ENCODE measurements around the gene CEP70.
"Not testable (repeated sequence)": the region's sequence is repeated elsewhere in the genome, so short reads cannot be mapped to it uniquely, and the experiment has no call there.

Gene CEP70

DNA sequence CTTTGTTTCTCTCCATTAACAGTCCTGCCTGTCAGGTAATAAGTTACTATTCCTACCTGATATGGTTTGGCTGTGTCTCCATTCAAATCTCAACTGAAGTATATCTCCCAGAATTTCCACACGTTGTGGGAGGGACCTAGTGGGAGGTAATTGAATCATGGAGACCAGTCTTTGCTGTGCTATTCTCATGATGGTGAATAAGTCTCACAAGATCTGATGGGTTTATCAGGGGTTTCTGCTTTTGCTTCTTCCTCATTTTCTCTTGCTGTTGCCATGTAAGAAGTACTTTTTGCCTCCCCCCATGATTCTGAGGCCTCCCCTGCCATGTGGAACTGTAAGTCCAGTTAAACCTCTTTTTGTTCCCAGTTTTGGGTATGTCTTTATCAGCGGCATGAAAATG is 7.6 kb upstream of the CEP70 start:
- H3K9me3 Mint-ChIP-seq; H3K4me1 Mint-ChIP-seq; H3K4me3 Mint-ChIP-seq; ATAC-seq; H3K36me3 Mint-ChIP-seq (ENCODE audit: low read depth); H3K27me3 Mint-ChIP-seq; H3K27ac Mint-ChIP-seq; DNase-seq: not testable (repeated sequence)

- Mint-ChIP-seq H3K9me3 (no peaks in the 10 kb centered on the region), H3K27ac (no peak overlapping the region), H3K4me3 (no peak overlapping the region), H3K36me3 (ENCODE audit: low read depth) (peaks cover 2% of the 10 kb centered on the region), H3K27me3 (no peaks in the 10 kb centered on the region), H3K4me1 (no peaks in the 10 kb centered on the region)
- DNase-seq: no peak
- ATAC-seq: no peak
Measured at GRCh38 chr3:138600100-138600745, 6.2 kb upstream of the CEP70 start.

GRCh38 chr3:138598534-138598933 is 4.5 kb upstream of the CEP70 start:
- H3K27me3 Mint-ChIP-seq: no peaks in the 10 kb centered on the region
- no peak overlapping the region for H3K27ac Mint-ChIP-seq
- no peak overlapping the region for H3K4me3 Mint-ChIP-seq
- no peaks in the 10 kb centered on the region for H3K9me3 Mint-ChIP-seq
- ATAC-seq (no peak), DNase-seq (no peak)
- H3K36me3 Mint-ChIP-seq (ENCODE audit: low read depth): peaks cover 2% of the 10 kb centered on the region
- H3K4me1 Mint-ChIP-seq: peaks cover 9% of the 10 kb centered on the region

DNA sequence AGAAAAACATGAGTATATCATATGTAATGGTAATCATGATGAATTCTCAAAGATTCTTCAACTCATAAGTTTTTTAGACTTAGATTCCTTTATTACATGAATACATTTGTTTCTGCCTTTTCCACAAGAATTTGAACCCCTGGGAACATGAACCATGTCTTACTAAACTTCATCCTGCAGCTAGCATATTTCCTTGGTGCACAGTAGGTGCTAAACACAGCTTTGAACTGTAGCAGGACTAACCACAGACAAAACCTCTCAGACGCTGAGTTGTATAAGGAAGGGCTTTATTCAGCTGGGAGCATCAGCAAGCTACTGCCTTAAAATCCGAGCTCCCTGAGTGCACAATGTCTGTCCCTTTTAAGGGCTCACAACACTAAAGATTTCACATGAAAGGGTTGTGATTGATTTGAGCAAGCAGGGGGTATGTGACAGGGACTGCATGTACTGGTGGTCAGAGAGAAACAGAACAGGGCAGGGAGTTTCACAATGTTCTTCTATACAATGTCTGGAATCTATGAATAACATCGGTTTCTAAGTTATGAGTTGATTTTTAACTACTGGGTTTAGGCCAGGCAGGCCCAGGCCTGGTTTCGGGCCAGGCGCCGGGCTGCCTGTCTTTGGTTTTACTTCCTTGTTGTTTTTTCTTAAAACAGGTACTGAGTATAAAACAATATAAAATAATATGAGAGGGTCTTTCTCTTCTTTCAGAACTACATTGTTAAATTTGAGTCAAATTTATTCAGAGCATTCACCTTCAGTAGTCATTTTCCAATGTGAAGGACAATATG is 3.3 kb upstream of the CEP70 start:
- H3K27me3 Mint-ChIP-seq; H3K9me3 Mint-ChIP-seq; H3K27ac Mint-ChIP-seq; H3K4me3 Mint-ChIP-seq; DNase-seq; ATAC-seq; H3K36me3 Mint-ChIP-seq (ENCODE audit: low read depth): not testable (repeated sequence)
- H3K4me1 Mint-ChIP-seq: peaks cover 15% of the 10 kb centered on the region

DNA sequence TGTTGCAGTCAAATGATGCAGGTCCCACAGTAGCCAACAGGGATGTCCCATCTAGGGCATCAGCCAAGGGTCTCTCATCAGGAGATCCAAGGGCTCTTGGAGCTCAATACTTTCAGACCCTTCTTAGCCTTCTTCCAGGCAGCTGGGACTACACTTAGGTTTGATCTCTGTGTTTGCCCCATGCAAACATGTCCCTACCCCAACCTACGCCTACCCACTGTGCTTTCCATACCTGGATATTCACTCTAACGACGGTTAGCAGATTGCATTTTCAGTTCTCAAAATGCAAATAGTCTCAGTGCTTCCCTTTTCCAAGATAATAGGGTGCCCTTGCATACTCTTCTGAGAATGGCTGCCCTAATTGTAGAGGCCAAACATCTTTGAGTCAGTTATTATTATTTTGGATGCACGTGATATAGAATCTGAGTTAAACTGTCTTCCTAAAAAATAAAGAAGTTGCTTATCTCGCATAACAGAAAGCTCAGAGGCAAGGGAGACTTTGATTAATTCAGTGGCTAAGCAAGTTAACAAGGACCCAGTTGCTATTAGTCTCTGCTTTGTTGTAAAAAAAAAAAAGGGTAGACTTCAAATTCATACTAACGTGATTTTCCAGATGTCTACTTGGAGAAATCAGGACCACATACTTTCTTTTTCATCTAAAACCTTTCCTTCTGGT is 1.0 kb upstream of the CEP70 start:
- Mint-ChIP-seq H3K4me3 (peak overlapping the region; percentile 95), H3K4me1 (peaks cover 15% of the 10 kb centered on the region), H3K9me3 (no peaks in the 10 kb centered on the region), H3K27ac (peak overlapping the region; percentile 97), H3K36me3 (ENCODE audit: low read depth) (no peaks in the 10 kb centered on the region), H3K27me3 (no peaks in the 10 kb centered on the region)
- ATAC-seq (no peak), DNase-seq (no peak)

DNA sequence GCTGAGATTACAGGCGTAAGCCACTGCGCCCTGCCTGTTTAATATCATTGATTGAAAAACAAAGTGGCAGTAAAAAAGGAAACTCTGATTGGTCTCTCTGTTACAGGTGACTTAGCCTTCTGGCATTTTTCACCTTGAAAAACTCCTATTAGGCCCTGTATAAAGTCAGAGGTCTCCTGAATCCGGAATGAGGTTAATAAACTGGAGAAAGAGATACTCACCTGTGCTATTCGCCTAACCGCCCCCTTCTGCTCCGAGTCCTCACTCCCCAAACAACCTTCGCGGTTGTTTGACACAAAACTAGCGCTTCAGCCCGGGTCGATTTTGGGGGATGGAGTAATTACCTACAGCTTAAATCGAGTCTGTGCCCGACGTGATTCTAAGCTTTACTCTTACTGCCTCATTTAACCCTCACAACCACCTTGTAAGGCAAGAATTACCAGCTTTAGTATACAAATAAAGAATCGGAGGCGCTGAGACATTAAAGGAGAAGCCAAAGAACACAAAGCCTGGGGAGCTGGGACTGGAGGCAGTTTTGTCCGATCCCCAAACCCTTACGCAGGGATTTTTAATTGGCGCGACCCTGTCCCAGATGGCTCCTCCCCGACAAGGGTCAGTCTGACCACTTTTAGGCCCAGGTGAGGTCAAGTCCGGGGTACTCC is 441 bp downstream of the CEP70 start:
- Mint-ChIP-seq H3K9me3 (no peaks in the 10 kb centered on the region), H3K36me3 (ENCODE audit: low read depth) (no peaks in the 10 kb centered on the region), H3K4me1 (peaks cover 15% of the 10 kb centered on the region), H3K27ac (no peak overlapping the region), H3K4me3 (peak overlapping the region; percentile 95), H3K27me3 (no peaks in the 10 kb centered on the region)
- ATAC-seq (no peak), DNase-seq (no peak)

DNA sequence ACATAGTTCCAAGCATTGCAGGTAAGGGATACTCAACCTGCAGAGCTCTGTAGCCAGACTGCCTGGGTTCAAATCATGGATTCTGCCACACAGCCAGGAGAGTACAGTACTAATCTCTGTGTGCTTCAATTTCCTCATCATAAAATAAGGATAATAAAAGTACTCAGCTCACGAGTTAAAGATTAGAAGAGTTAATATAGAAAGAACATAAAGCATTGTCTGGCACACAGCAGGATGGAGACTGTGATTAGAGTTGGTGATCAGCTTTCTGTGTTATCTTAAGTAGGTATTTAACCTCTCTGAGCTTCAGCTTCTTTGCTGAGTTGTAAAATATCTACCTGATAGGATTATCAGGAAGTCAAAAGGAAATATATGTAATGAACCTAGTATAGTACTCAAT is 2.7 kb downstream of the CEP70 start:
- no peak overlapping the region for H3K27ac Mint-ChIP-seq
- H3K27me3 Mint-ChIP-seq: no peaks in the 10 kb centered on the region
- peaks cover 15% of the 10 kb centered on the region for H3K4me1 Mint-ChIP-seq
- H3K9me3 Mint-ChIP-seq: no peaks in the 10 kb centered on the region
- no peaks in the 10 kb centered on the region for H3K36me3 Mint-ChIP-seq (ENCODE audit: low read depth)
- H3K4me3 Mint-ChIP-seq: no peak overlapping the region
- ATAC-seq (no peak), DNase-seq (no peak)

GRCh38 chr3:138588445-138588844 is 5.6 kb downstream of the CEP70 start:
- ATAC-seq (no peak), DNase-seq (no peak)
- H3K27ac Mint-ChIP-seq: no peak overlapping the region
- H3K9me3 Mint-ChIP-seq: no peaks in the 10 kb centered on the region
- peaks cover 19% of the 10 kb centered on the region for H3K4me1 Mint-ChIP-seq
- H3K27me3 Mint-ChIP-seq: no peaks in the 10 kb centered on the region
- peaks cover 3% of the 10 kb centered on the region for H3K36me3 Mint-ChIP-seq (ENCODE audit: low read depth)
- no peak overlapping the region for H3K4me3 Mint-ChIP-seq

- Mint-ChIP-seq H3K27ac (no peak overlapping the region), H3K4me1 (peaks cover 19% of the 10 kb centered on the region), H3K36me3 (ENCODE audit: low read depth) (peaks cover 3% of the 10 kb centered on the region), H3K27me3 (no peaks in the 10 kb centered on the region), H3K9me3 (no peaks in the 10 kb centered on the region), H3K4me3 (no peak overlapping the region)
- DNase-seq (no peak), ATAC-seq (no peak)
Measured at GRCh38 chr3:138587374-138587773, 6.7 kb downstream of the CEP70 start.

DNA sequence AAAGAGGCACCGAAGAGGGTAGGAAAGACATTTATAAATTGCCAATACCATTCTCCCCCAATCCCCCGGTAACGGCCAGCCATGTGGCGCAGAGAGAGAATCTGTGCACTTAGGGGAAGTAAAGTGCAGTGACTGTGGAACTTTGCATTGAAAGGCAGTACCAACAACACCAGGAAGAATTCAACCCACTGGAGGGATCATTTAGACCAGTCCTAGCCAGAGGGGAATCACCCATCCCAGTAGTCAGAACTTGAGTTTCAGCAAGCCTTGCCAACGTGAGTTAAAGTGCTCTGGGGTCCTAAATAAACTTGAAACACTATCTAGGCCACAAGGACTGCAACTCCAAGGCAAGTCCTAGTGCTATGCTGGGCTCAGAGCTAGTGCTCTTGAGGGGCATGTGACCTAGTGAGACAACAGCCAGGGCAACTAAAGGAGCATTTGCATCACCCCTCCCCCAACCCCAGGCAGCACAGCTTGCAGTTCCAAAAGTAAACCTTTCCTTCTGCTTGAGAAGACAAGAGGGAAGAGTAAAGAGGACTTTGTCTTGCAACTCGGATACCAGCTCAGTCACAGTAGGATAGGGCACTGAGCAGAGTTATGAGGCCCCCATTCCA is 15.0 kb downstream of the CEP70 start:
- Mint-ChIP-seq H3K36me3 (ENCODE audit: low read depth) (peaks cover 16% of the 10 kb centered on the region), H3K4me3 (peak overlapping the region; percentile 43), H3K27ac (no peak overlapping the region), H3K4me1 (peaks cover 34% of the 10 kb centered on the region), H3K9me3 (no peaks in the 10 kb centered on the region), H3K27me3 (no peaks in the 10 kb centered on the region)
- ATAC-seq (peak; percentile 27), DNase-seq (no peak)

- DNase-seq (no peak), ATAC-seq (peak; percentile 61)
- H3K9me3 Mint-ChIP-seq: peaks cover 6% of the 10 kb centered on the region
- H3K36me3 Mint-ChIP-seq (ENCODE audit: low read depth): peaks cover 21% of the 10 kb centered on the region
- peak overlapping the region; percentile 43 for H3K4me3 Mint-ChIP-seq
- H3K27me3 Mint-ChIP-seq: no peaks in the 10 kb centered on the region
- H3K4me1 Mint-ChIP-seq: peaks cover 24% of the 10 kb centered on the region
- peak overlapping the region; percentile 82 for H3K27ac Mint-ChIP-seq
Measured at GRCh38 chr3:138578141-138578540, 15.9 kb downstream of the CEP70 start.

- Mint-ChIP-seq H3K9me3 (peaks cover 12% of the 10 kb centered on the region), H3K4me3 (no peak overlapping the region), H3K27ac (no peak overlapping the region), H3K36me3 (ENCODE audit: low read depth) (peaks cover 29% of the 10 kb centered on the region), H3K4me1 (peaks cover 20% of the 10 kb centered on the region), H3K27me3 (no peaks in the 10 kb centered on the region)
- ATAC-seq (no peak), DNase-seq (no peak)
Measured at GRCh38 chr3:138573138-138573537, 20.9 kb downstream of the CEP70 start.

- Mint-ChIP-seq H3K9me3 (peaks cover 19% of the 10 kb centered on the region), H3K36me3 (ENCODE audit: low read depth) (peaks cover 22% of the 10 kb centered on the region)
- not testable (repeated sequence) for H3K27me3 Mint-ChIP-seq, H3K4me1 Mint-ChIP-seq, H3K27ac Mint-ChIP-seq, ATAC-seq, DNase-seq, H3K4me3 Mint-ChIP-seq
Measured at GRCh38 chr3:138569624-138570023, 24.4 kb downstream of the CEP70 start.

GRCh38 chr3:138569090-138569489 is 25.0 kb downstream of the CEP70 start:
- ATAC-seq: no peak
- Mint-ChIP-seq H3K36me3 (ENCODE audit: low read depth) (peaks cover 22% of the 10 kb centered on the region), H3K27me3 (no peaks in the 10 kb centered on the region), H3K4me3 (no peak overlapping the region), H3K4me1 (peaks cover 7% of the 10 kb centered on the region), H3K9me3 (peaks cover 19% of the 10 kb centered on the region), H3K27ac (no peak overlapping the region)
- DNase-seq: no peak
